ENCODE results near the gene DDAH2. TPM values are rescaled to one million over a fixed set of nuclear protein-coding genes. Genes with fewer than 3 reads are reported as not detected.

Gene DDAH2
- total RNA-seq: 108 TPM

- no peaks in the 10 kb centered on the region for H3K9me3 ChIP-seq
- TF ChIP-seq POLR2AphosphoS5 (IDR thresholded peaks at IDR 0.05; ENCODE audit: insufficient read depth in 1 of 2, low read depth in 1 of 2) (no peak), CTCF (IDR thresholded peaks at IDR 0.05) (no peak), POLR2A (IDR thresholded peaks at IDR 0.05) (no peak)
- peak within 1 kb of the TSS; percentile 82 to 94 for H3K4me3 ChIP-seq
- H3K36me3 ChIP-seq: peaks cover 3 to 44% of the 10 kb centered on the region in 2 donors
- intact Hi-C loops (cut with DNase I): loop anchor here (5.0 kb wide), 1 partner anchor 103 kb away; no protein-coding TSS in a partner anchor
- H3K27me3 ChIP-seq: no peaks in the 10 kb centered on the region
- no peak for DNase-seq (ENCODE audit: extremely low spot score in 2 of 2)
- H3K4me1 ChIP-seq: peaks cover 47% of the 10 kb centered on the region
- peak within 1 kb of the TSS; percentile 99 for H3K27ac ChIP-seq
Measured at GRCh38 chr6:31728767-31729514, at the start of gene DDAH2. Gene DDAH2 (minus strand): TSS chr6:31729299. CDS start chr6:31729161, 138 bp downstream.

DNA sequence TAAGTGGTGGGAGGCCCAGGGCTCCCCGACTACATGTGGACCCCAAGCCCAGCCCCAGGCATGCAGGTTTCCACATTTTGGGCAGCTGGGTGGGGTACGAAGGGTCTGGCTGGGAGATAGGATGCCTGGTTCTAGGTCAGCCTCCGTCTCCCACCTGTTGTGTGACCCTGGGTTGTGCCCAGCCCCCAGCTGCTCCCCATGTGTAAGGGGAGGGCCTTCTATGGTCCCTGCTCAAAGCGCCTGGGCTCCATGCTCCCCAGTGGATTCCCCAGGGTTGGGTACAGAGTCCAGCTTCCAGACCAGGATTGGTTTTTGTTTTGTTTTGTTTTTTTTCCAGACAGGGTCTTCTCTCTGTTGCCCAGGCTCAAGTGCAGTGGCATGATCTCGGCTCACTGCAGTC lies 49.1 kb upstream of the DDAH2 start:
- intact Hi-C loops (cut with DNase I): no loop called here
- Histone ChIP-seq H3K27ac (no peak overlapping the region), H3K4me3 (no peak overlapping the region), H3K9me3 (no peaks in the 10 kb centered on the region), H3K36me3 (peaks cover 0 to 45% of the 10 kb centered on the region in 2 donors), H3K27me3 (no peaks in the 10 kb centered on the region), H3K4me1 (peaks cover 11% of the 10 kb centered on the region)
- TF ChIP-seq POLR2A (IDR thresholded peaks at IDR 0.05): no peak
- no peak for TF ChIP-seq CTCF (IDR thresholded peaks at IDR 0.05)
- TF ChIP-seq POLR2AphosphoS5 (IDR thresholded peaks at IDR 0.05; ENCODE audit: insufficient read depth in 1 of 2, low read depth in 1 of 2): no peak
- no peak for DNase-seq (ENCODE audit: extremely low spot score in 2 of 2)

- Histone ChIP-seq H3K27ac (peak overlapping the region; percentile 51), H3K27me3 (no peaks in the 10 kb centered on the region), H3K4me3 (no peak overlapping the region), H3K36me3 (peaks cover 0 to 39% of the 10 kb centered on the region in 2 donors), H3K4me1 (peaks cover 11% of the 10 kb centered on the region), H3K9me3 (no peaks in the 10 kb centered on the region)
- intact Hi-C loops (cut with DNase I): no loop called here
- no peak for TF ChIP-seq CTCF (IDR thresholded peaks at IDR 0.05)
- TF ChIP-seq POLR2A (IDR thresholded peaks at IDR 0.05): no peak
- TF ChIP-seq POLR2AphosphoS5 (IDR thresholded peaks at IDR 0.05; ENCODE audit: insufficient read depth in 1 of 2, low read depth in 1 of 2): no peak
- DNase-seq (ENCODE audit: extremely low spot score in 2 of 2): no peak
Measured at GRCh38 chr6:31777667-31778050, 48.6 kb upstream of the DDAH2 start.

- H3K4me3 ChIP-seq: peak within 1 kb of the TSS in 1 of 2 donors; percentile 4
- TF ChIP-seq POLR2A (IDR thresholded peaks at IDR 0.05) (no peak), POLR2AphosphoS5 (IDR thresholded peaks at IDR 0.05; ENCODE audit: insufficient read depth in 1 of 2, low read depth in 1 of 2) (peak; percentile 44 to 64), CTCF (IDR thresholded peaks at IDR 0.05) (no peak)
Measured at GRCh38 chr6:31776989-31777666, 48.0 kb upstream of the DDAH2 start, which contains the start of gene VWA7. Gene VWA7 (minus strand): TSS chr6:31777328. CDS start chr6:31776779, 549 bp downstream.

More at GRCh38 chr6:31776989-31777666, 48.0 kb upstream of the DDAH2 start, which contains the start of gene VWA7:
- Histone ChIP-seq H3K36me3 (peaks cover 0 to 34% of the 10 kb centered on the region in 2 donors), H3K27ac (peak within 1 kb of the TSS; percentile 51), H3K9me3 (no peaks in the 10 kb centered on the region), H3K4me1 (peaks cover 11% of the 10 kb centered on the region), H3K27me3 (no peaks in the 10 kb centered on the region)
- DNase-seq (ENCODE audit: extremely low spot score in 2 of 2): peak in 1 of 2 donors; percentile 94
- intact Hi-C loops (cut with DNase I): no loop called here

Data from vagina (tissue), 2 donors.